GM19397 (cell line): Measurements from ENCODE around the gene SLC5A8.
"Not testable (repeated sequence)": the region's sequence is repeated elsewhere in the genome, so short reads cannot be mapped to it uniquely, and the experiment has no call there.

Source experiments
- ATAC-seq: cut with Tn5 transposase; IDR thresholded peaks from one replicate; pipeline ENCODE4 v1.9.1; 2021; ENCODE audit warnings: mild to moderate bottlenecking, moderate library complexity; ENCODE audit not compliant: unreplicated experiment

Gene SLC5A8

GRCh38 chr12:101173197-101173749 is 36.8 kb downstream of the SLC5A8 start:
- ATAC-seq, result no peak

- no peak for ATAC-seq
These were observed 37.7 kb downstream of the SLC5A8 start for GRCh38 chr12:101172316-101172715.

- ATAC-seq, result no peak
These were observed 42.0 kb downstream of the SLC5A8 start for GRCh38 chr12:101168001-101168400.

- no peak for ATAC-seq
These were observed 43.2 kb downstream of the SLC5A8 start for GRCh38 chr12:101166866-101167265.

GRCh38 chr12:101165319-101165718 is 44.7 kb downstream of the SLC5A8 start:
- ATAC-seq, result no peak

- ATAC-seq, result not testable (repeated sequence)
These were observed 64.1 kb downstream of the SLC5A8 start for GRCh38 chr12:101145777-101146431.

GRCh38 chr12:101127521-101128219 is 82.4 kb downstream of the SLC5A8 start:
- ATAC-seq, result no peak

GRCh38 chr12:101117842-101118241 is 92.2 kb downstream of the SLC5A8 start:
- no peak for ATAC-seq

GRCh38 chr12:101116911-101117310 is 93.1 kb downstream of the SLC5A8 start:
- ATAC-seq, result no peak

GRCh38 chr12:101115326-101115725 is 94.7 kb downstream of the SLC5A8 start:
- no peak for ATAC-seq

- ATAC-seq, result no peak
These were observed 98.6 kb downstream of the SLC5A8 start for GRCh38 chr12:101111441-101111840.

- no peak for ATAC-seq
These were observed 99.2 kb downstream of the SLC5A8 start for GRCh38 chr12:101110866-101111265.

GRCh38 chr12:101108130-101108529 is 101.9 kb downstream of the SLC5A8 start:
- no peak for ATAC-seq

GRCh38 chr12:101107032-101107763 is 102.8 kb downstream of the SLC5A8 start:
- ATAC-seq, result no peak
